Stimulated activated CD8-positive, alpha-beta memory T cell treated with anti-CD3 and anti-CD28 coated beads, Interleukin-4, amount 100 ng/mL, for 48 hours (primary cell): ENCODE data around the gene NBEA.
"Not testable (repeated sequence)": the region's sequence is repeated elsewhere in the genome, so short reads cannot be mapped to it uniquely, and the experiment has no call there.

Experiments
- DNase-seq: peaks from one replicate; pipeline ENCODE4 v3.0.0-alpha.2; 2020

NBEA gene

DNA sequence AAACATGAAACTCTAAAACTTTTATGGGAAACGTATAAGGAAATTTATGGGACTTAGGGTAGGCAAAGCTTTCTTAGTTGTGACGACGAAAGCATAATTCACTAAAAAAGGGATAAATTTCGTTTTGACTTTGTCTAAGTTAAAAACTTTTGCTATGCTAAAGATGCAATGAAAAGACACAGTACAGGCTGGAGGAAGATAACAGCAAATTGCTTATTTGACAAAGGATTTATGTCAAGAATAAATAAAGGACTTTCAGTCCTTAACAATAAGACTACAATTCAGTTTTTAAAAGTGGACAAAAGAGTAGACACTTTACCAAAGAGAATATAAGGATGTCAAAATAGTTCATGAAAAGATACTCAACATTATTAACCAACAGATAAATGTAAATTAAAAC is 150.2 kb downstream of the NBEA start:
- no peak for DNase-seq

DNA sequence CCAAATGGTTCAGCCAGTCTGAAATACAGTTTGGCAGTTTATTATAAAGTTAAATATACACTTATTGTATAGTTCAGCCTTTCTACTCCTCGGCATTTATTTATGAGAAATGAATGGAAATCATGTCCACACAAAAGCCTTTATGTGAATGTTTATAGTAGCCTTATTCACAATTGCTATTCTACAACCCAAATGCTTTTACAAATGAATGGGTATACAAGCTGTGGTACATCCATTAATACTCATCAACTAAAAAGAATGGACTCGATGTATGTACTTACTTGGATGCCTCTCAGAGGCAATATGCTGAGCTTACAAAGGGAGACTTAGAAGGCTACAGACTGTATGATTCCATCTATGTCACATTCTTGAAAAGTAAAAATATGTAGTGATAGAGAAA is 150.7 kb downstream of the NBEA start:
- no peak for DNase-seq

DNA sequence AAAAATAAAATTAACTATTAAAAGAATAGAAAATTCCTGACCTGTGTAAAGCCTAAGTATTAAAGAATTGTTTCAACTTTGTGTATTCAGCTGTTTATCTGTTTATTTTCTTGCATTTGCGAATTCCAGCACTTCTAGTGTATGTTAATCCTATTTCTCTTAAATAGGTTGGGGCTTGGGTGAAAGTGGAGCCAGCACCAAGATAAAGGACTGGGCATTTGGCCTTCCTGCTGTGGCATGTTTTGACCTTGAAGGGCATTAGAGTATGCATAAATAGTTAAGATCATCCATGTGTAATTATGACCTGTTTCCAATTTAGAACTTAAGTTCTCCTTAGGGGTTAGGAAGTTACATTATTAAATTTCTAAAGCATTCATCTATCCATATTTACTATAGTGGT is 151.3 kb downstream of the NBEA start:
- DNase-seq = no peak

DNA sequence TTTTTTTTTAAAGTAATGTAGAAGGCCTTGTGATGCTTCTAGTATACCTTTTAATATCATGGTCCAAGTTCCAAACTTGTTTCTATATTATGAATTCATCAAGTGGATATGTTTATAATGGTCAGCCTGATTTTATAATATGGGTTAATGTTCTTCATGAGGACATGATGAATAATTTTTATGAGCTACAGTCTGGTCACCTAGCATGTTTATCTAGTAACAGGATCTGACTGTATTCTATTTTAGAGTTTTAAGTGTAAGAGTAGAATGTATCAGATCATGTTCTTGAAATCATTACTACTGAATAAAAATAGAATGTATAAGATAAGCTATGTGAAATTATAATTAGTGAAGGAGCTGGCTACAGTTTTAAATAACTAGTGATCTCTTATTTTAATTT is 164.7 kb downstream of the NBEA start:
- DNase-seq = not testable (repeated sequence)

DNA sequence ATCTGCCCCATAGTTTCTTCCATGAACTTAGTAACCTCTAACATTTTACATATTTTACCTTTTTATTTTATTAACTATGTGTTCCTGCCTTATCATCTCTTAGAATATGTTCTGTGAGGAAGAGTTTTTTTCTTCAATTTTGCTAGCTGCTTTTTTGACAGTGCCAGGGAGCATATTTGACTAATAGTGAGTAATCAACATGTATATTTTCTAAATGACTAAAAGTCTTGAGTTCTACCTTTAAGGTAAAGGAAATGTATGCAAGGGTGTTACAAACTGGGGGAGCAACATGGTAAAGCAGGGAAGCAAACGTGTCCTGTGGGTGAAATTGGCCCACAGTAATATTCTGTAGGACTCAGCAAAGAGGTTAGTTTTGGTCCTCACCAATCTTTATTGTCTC is 165.5 kb downstream of the NBEA start:
- DNase-seq = no peak

DNA sequence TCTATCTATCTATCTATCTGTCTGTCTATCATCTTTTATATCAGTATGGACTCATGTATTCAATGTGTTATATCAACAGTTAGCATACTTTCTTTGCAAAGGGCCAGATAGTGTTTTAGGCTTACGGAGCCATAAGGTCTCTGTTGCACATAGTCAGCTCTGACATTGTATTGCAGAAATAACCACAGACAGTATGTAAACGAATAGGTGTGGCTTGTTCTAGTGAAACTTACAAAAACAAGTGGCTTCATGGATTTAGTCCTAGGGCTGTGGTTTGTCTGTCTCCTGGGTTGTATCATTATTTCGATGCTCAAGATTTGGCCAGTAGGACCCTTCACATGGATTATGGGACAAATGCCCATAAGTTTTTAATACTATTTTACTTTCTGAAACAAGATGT is 171.5 kb downstream of the NBEA start:
- not testable (repeated sequence) for DNase-seq

DNA sequence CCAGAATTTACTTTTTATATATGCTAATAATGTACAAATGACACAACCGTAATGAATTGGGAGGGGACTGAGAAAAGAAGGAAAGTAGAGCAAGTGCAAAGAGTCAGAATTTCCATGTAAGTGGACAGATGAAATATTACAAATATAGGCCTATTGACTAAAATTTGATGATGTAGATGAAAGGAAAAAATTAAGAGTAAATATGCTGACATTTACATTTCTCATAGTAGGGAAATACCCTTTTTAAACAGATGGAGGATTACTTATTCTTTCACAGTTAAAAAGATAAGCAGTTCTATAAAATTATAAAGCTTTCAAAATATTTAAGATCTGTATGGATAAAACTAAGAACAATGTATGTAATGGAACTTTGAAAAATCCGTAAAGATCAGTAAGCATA is 185.4 kb downstream of the NBEA start:
- no peak for DNase-seq

DNA sequence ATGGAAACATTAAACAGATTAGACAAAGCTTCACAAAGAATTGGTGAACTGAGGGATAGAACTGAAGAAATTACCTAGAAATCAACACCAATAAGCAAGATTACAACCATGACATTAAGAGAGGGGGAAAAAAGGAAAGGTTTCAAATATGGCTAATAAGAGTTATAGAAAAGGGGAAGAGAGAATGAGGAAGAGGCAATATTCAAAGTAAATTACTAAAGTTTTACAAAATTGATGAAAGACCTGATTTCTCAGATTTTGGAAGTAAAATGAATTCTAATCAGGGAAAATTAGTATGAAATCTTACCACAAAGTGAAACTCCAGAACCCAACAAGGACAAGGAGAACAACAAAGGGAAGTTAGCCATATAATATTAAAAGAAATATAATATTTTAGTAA is 187.4 kb downstream of the NBEA start:
- no peak for DNase-seq

DNA sequence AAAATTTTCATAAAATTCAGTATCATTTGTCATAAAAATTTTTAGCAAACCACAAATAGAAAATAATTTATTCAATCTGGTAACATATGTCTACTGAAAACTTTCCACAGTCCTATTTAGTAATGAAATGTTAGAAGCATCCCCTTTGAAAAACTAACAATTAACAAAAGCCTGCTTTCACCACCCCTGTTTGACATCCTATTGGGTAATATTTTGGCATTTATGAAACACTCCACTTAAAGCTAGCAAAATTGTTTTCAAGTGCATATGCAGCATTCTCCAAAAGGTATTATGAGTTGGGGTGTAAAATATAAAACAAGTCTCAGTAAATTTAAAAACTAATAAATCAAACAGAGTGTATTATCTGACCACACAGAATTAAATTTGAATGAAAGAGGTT is 189.4 kb downstream of the NBEA start:
- DNase-seq = no peak

DNA sequence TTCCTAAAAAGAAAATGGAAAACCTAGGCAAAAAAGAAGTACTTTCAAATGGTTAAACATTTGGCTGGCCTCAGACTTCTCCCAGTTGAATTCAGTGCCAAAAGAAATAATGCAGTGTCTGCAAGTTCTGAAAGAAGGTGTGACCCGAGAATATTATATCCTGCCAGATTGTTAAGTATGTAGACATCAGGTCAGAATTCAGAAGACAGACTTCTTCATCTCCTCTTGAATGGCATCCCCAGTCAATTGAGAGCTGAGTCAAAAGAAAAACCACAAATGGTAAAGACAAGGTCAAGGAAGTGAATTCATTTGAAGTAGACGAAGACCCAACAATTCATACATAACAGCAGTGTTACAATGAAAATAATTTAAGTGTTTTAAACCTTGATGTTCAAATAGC is 194.5 kb downstream of the NBEA start:
- DNase-seq = no peak

DNA sequence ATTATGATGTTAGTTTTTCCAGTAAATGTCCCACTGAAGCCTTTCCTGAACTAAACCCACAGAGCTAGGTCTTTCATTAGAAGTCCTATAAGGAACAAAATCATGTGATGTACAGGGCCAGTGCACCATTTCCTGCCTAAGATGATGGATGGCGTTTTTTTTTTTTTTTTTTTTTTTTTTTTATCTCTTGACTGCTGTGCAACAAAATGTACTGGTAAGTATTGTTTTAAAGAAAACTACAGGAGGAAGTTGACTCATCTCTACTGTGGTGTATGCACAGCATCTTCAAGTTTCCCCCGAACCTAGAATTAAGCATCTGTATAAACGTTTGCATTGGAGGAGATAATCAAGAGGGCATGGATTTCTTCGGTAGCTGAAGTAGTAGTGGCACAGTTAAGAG is 197.5 kb downstream of the NBEA start:
- DNase-seq = no peak

DNA sequence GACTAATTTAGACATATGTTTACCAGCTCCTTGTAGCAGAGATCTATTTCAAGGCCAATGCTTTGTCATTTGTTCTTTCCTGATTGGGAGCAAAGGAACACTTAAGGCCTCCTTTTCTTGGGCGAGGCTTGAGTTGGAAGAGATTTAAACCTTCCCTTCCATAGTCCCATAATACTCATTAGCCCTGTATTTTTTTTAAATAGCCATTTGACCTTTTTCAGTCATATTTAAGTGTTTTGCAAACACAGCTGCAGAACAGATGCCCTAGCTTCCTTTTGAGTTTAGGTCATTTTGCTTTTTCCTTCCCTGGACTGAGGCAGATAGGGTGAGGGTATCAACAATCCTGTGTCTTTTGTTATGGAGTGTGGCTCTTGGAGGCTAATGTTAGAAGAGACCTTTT is 198.3 kb downstream of the NBEA start:
- DNase-seq = no peak

DNA sequence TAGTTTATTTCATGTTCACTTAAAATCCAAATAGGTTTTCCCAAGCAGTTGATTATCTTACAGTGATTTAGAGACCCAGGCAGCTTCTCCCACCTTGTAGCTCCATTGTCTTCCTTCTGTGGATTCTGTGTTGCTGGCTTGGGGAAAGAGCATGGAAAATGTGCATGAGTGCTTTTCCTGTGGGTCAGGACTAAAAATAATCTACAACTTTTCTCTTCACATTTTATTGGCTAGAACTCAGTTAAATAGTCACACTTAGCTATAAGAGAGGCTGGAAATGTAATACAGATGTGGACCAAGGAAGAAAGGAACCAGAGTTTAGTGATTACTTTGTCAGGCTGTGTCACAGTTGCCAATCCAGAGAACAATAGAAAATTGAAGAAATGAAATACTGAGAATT is 198.8 kb downstream of the NBEA start:
- no peak for DNase-seq

DNA sequence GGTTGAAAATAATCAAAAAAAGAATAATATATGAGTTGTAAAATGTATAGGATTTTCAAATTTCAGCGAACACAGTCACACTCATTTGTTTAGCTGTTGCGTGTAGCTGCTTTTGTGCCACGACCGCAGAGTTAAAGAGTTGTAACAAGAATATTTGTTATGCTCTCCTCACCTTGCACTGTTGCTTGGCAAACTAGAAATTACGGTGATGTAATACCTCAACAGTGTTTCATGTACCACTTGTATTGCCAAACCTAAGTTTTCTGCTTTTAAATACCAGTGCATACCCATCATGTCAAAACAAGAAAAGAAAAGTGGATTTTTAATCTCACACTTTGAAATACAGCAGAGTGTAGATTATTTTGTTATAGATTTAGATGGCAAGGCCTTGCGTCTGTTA is 201.1 kb downstream of the NBEA start:
- no peak for DNase-seq

DNA sequence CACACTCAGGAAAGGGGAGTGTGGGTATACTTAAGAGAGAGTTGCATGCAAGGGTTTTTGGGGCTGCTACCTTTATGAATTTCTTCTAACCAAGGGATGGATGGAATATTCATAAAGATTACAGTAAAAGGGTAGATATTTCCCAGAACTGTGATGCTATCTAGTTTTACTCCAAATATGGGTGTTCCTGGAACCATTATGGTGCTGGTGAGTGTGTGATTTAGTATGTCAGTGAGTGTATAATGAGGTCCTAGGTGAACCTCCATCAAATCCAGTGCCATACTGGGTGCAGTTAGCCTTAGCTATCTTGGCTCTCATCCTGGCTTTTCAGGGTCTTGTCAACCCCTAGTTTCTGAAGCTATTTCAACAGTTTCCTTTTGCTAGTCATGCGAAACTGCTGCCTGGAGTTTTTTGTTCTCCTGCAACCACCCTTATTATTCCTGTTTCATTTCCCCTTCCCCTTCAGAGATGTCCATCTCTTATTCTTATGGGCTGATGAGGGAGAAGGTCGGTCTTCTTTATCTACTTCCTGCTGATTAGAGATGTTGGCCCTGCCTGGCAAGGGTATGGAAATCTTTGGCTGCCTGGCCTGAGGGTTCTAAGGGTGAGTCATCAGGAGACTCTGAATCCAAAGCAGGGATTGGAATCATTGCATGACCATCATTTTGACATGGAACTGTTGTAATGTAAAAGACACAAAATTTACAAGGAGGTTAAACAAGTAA is 202.3 kb downstream of the NBEA start:
- DNase-seq = no peak

DNA sequence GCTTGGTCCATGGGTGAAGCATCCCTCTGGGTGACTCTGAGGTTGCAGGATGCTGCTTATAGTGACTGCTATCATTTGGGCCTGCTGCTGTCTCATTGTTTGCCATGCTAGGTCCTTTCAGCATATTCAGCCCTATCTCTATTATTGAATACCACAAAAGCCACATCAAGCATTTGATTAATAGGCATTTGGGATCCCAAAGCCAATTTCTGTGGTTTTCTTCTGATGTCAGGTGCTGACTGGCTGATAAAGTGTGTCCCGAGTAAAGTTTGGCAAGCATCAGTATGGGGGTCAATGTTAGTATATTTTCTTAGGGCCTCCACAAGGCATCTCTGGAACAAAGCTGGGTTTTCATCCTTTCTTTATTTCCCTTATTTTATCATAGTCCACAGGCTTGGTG is 204.6 kb downstream of the NBEA start:
- no peak for DNase-seq

DNA sequence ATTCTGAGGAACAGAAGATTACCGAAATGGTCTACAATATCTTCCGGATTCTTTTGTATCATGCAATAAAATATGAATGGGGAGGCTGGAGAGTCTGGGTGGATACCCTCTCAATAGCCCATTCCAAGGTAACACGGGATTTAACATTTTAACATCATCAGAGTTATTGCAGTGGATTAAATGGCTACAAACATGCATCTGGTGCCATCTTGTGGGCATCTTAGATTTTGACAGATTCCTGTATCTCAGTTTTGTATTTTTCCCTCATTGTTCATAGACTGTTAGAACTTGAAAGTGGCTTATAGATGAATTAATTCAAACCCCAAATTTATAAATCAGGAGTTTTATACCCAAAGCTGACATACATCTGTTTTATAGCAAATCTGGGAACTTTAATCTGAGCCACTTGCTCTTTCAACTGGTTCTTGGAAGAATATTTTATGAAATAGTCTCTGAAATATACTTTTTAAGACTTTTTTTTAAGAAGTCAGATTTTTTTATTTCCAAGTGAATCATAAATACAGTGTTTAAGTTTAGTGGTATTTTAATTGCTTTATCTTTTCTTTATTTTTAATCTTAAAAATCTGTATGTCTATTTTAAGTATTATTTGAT is 215.2 kb downstream of the NBEA start:
- no peak for DNase-seq

DNA sequence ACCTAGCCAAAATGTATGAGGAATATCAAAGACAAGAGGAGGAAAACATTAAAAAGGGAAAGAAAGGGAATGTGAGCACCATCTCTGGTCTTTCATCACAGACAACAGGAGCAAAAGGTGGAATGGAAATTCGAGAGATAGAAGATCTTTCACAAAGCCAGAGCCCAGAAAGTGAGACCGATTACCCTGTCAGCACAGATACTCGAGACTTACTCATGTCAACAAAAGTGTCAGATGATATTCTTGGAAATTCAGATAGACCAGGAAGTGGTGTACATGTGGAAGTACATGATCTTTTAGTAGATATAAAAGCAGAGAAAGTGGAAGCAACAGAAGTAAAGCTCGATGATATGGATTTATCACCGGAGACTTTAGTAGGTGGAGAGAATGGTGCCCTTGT is 217.0 kb downstream of the NBEA start:
- DNase-seq = no peak

DNA sequence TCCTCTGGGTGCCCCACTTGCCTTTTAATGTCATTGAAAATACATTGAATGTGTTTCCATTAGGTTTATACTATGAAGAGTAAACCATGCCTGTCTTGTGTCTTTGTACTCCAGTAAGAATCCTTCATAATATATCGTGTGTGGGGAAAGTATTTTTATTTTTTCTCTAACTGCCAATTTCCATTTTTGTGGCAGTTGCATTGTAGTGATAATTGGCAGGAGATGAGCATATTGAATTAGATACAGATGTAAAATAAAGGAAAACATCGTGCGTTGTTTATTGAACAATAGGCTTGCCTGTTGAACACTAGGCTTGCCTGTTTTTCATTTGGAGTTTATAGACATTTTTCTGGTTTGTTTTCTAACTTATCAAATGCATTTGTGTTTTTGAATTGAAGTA is 218.8 kb downstream of the NBEA start:
- DNase-seq = no peak

DNA sequence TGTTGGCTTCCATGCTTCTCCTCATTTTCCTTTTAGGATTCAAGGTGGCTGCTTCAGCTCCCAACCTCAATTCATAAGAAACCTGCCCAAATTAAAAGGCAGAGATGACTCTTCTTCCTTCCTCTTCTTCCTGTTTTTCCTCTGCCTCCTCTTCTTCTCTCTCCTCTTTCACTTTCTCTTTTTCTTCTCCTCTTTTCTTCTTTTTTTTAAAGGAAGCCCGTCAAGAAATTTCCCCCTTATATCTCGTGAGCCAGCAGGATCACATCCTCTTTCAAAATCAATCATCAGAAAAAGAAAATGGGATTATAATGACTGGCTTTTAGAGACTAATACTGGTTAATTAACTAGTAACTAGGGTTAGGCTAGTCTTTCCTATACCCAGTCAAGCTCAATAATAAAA is 220.3 kb downstream of the NBEA start:
- DNase-seq = no peak

DNA sequence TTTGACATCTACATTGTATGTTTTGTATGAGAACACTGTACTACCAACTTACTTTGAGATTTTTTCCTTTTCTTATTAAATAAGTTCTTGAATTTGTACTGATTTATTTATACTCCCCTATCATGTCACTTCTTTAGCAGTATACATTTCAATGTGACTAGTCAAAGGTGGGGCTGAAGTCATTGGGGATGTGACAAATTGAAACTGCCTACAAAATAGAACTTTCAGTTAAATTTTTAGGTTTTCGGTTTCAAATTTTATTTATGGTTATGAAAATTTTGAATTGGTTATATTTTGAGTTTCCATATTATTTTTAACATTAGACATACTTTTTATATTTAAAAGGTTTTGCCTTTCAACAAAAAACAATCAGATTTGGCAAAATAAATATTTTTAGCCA is 221.6 kb downstream of the NBEA start:
- DNase-seq = no peak

DNA sequence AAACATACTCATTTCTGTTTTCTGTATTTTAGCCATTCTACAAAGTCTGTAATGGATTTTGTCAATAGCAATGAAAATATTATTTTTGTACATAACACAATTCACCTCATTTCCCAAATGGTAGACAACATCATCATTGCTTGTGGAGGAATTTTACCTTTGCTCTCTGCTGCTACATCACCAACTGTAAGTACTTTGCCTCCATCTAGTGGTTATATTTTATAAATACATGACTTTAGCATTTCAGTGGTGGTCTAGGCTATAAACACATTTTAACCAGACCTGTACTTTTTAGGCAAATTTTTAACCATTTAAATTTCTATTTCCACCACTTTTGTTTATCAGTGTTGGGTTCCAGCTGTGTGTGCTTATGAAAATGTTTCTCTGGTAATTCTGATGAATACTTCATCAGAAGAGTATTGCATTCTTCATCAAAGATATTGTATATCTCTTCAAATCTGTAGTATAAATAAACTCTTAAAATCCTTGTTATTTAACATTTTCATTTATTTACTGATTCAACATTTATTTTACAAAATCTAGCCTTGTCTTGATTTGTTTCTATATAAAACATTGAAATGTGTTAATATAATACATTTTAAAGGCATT is 222.4 kb downstream of the NBEA start:
- no peak for DNase-seq

DNA sequence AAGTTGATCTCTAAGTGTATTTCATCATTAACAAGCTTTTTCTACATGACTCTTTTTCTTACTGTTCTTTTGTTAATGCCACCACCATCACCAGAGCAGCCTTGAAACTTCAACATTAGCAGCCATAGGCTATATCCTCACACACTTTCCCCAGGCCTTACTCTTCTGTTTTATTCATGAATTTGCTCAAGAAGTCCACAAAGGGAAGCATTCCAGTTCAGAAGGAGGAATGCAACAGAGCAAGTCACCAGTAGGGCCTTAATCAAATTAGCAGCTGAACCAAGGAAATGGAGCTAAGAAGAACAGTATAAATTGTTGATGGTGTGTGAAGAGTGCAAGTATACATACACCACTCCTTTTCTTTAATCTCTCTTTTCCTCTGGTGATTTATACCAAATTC is 223.1 kb downstream of the NBEA start:
- no peak for DNase-seq

DNA sequence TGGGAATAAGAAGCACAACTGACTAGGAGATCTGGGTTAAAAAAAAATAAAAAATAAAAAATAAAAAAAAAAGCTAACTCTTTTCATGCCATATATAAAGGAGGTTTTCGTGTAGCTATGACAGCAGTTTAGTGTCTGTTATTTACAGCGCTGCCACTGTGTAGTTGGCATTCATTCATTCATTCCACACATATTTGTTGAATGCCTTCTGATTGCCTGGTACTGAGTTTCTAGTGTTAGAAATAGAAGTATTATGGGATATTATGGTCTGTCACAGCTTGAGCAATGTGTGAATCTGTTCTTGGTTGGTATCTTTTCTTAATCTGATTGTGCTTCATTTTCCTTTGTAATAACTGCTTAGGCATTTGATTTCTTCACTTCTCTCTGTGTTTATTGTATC is 237.4 kb downstream of the NBEA start:
- no peak for DNase-seq
